GM18873 (cell line): ENCODE results near the gene AKAP4.

Source experiments
- ATAC-seq: cut with Tn5 transposase; IDR thresholded peaks from one replicate; pipeline ENCODE4 v1.9.1; 2021; ENCODE audit warnings: mild to moderate bottlenecking, moderate library complexity, moderate number of reproducible peaks; ENCODE audit not compliant: unreplicated experiment, low FRiP score

AKAP4 gene

GRCh38 chrX:50200907-50201306 lies at the start of gene AKAP4:
Gene AKAP4 (minus strand): TSS chrX:50201007. CDS start chrX:50200889, 118 bp downstream.
- no peak for ATAC-seq

- no peak for ATAC-seq
These were observed 10.7 kb upstream of the AKAP4 start for GRCh38 chrX:50211510-50211909.

GRCh38 chrX:50206753-50207152 lies 5.9 kb upstream of the AKAP4 start:
- no peak for ATAC-seq

GRCh38 chrX:50204364-50204899 lies 3.6 kb upstream of the AKAP4 start, which contains the start of gene CCNB3:
Gene CCNB3 (plus strand): TSS chrX:50204765. CDS start chrX:50285164, 80,399 bp downstream.
- ATAC-seq = peak; percentile 86

- ATAC-seq = no peak
These were observed 1.7 kb upstream of the AKAP4 start for GRCh38 chrX:50202539-50202938.

- no peak for ATAC-seq
These were observed 2.5 kb downstream of the AKAP4 start for GRCh38 chrX:50198348-50198747.

GRCh38 chrX:50188859-50189600 lies 11.8 kb downstream of the AKAP4 start:
- ATAC-seq = no peak

GRCh38 chrX:50183891-50184290 lies 16.9 kb downstream of the AKAP4 start:
- ATAC-seq = no peak

- no peak for ATAC-seq
These were observed 20.5 kb downstream of the AKAP4 start for GRCh38 chrX:50180073-50180940.

- no peak for ATAC-seq
These were observed 31.1 kb downstream of the AKAP4 start for GRCh38 chrX:50169717-50170116.

GRCh38 chrX:50168241-50168687 lies 32.5 kb downstream of the AKAP4 start:
- no peak for ATAC-seq

- no peak for ATAC-seq
These were observed 33.4 kb downstream of the AKAP4 start for GRCh38 chrX:50167366-50167765.

GRCh38 chrX:50165727-50166126 lies 35.1 kb downstream of the AKAP4 start:
- no peak for ATAC-seq

- ATAC-seq = no peak
These were observed 39.7 kb downstream of the AKAP4 start for GRCh38 chrX:50161127-50161526.

- no peak for ATAC-seq
These were observed 42.2 kb downstream of the AKAP4 start for GRCh38 chrX:50158593-50158992.

GRCh38 chrX:50157545-50158135 lies 43.2 kb downstream of the AKAP4 start:
- ATAC-seq = no peak

GRCh38 chrX:50154429-50154828 lies 46.4 kb downstream of the AKAP4 start:
- ATAC-seq = no peak

- ATAC-seq = no peak
These were observed 48.4 kb downstream of the AKAP4 start for GRCh38 chrX:50152456-50152855.

- no peak for ATAC-seq
These were observed 52.8 kb downstream of the AKAP4 start for GRCh38 chrX:50147972-50148371.
